Measurements from ENCODE around the gene TMEM138.

TMEM138 gene
- 35.5 to 40.1 reads per million in 2 donors for total RNA-seq

- peak; percentile 73 to 96 (median 82) for DNase-seq
Measured at GRCh38 chr11:61361741-61362541, at the start of gene TMEM138, which contains the start of gene CYB561A3. TSS of gene TMEM138 (plus strand) at chr11:61362374. CDS start at chr11:61364391, 2,017 bp downstream. TSS of gene CYB561A3 (minus strand) at chr11:61361882. CDS start at chr11:61356713, 5,169 bp downstream.

GRCh38 chr11:61315260-61315659 lies 46.9 kb upstream of the TMEM138 start:
- DNase-seq, result no peak

- no peak for DNase-seq
Measured at GRCh38 chr11:61325649-61326414, 36.3 kb upstream of the TMEM138 start.

GRCh38 chr11:61327669-61328071 lies 34.5 kb upstream of the TMEM138 start:
- DNase-seq, result no peak

GRCh38 chr11:61328351-61328750 lies 33.8 kb upstream of the TMEM138 start:
- DNase-seq, result no peak

GRCh38 chr11:61329871-61330270 lies 32.3 kb upstream of the TMEM138 start:
- no peak for DNase-seq

- no peak for DNase-seq
Measured at GRCh38 chr11:61331651-61332050, 30.5 kb upstream of the TMEM138 start.

GRCh38 chr11:61332281-61332796 lies 29.8 kb upstream of the TMEM138 start:
- peak in 1 of 5 experiments; percentile 29 for DNase-seq

GRCh38 chr11:61332797-61333549 lies 29.2 kb upstream of the TMEM138 start, which contains the start of the genes DDB1 and TKFC:
TSS of gene DDB1 (minus strand) at chr11:61333105. CDS start at chr11:61332968, 137 bp downstream.
TSS of gene TKFC (plus strand) at chr11:61333228. CDS start at chr11:61334729, 1,501 bp downstream.
- DNase-seq, result peak; percentile 93 to 98 (median 96)

GRCh38 chr11:61333550-61334433 lies 28.4 kb upstream of the TMEM138 start:
- no peak for DNase-seq

GRCh38 chr11:61334434-61335354 lies 27.5 kb upstream of the TMEM138 start:
- no peak for DNase-seq

- DNase-seq, result no peak
Measured at GRCh38 chr11:61335355-61335710, 26.8 kb upstream of the TMEM138 start.

- DNase-seq, result peak; percentile 63 to 89 (median 71)
Measured at GRCh38 chr11:61336171-61336935, 25.8 kb upstream of the TMEM138 start.

- no peak for DNase-seq
Measured at GRCh38 chr11:61337706-61338470, 24.3 kb upstream of the TMEM138 start.

- no peak for DNase-seq
Measured at GRCh38 chr11:61338783-61339489, 23.2 kb upstream of the TMEM138 start.

- DNase-seq, result no peak
Measured at GRCh38 chr11:61339490-61339878, 22.7 kb upstream of the TMEM138 start.

GRCh38 chr11:61340979-61341378 lies 21.2 kb upstream of the TMEM138 start:
- DNase-seq, result no peak

GRCh38 chr11:61341706-61342105 lies 20.5 kb upstream of the TMEM138 start:
- no peak for DNase-seq
